ENCODE results near the gene TM4SF4.

GRCh38 chr3:149509526-149509925 is 35.0 kb downstream of the TM4SF4 start:
- TF ChIP-seq POLR2A (IDR thresholded peaks at IDR 0.05; ENCODE audit: low read length) (no peak), GATA1 (IDR thresholded peaks at IDR 0.05; ENCODE audit: low read depth, low read length) (no peak)

Measured in erythroblast (primary cell).